PC-3 (cell line): ENCODE results near the gene RGS12.

Experiments
- EZH2 ChIP-seq: fragments of 300-600 bp; sonication (generic); IDR thresholded peaks from one replicate; pipeline ENCODE4 v1.6.1; 2017; ENCODE audit warnings: antibody characterized with exemption, mild to moderate bottlenecking, low read length; ENCODE audit not compliant: unreplicated experiment
- EZH2phosphoT487 ChIP-seq: fragments of 300-600 bp; sonication (generic); IDR thresholded peaks from 2 replicates; pipeline ENCODE4 v1.6.1; 2018; ENCODE audit warnings: mild to moderate bottlenecking, antibody characterized with exemption, low read length, borderline replicate concordance
- TF ChIP-seq, protein P1 (sequence below): fragments of 300-600 bp; sonication (generic); conservative IDR thresholded peaks from 2 replicates; pipeline ENCODE4 v1.5.1; 2017; ENCODE audit warnings: antibody characterized with exemption, low read depth, mild to moderate bottlenecking, low read length

DNA sequence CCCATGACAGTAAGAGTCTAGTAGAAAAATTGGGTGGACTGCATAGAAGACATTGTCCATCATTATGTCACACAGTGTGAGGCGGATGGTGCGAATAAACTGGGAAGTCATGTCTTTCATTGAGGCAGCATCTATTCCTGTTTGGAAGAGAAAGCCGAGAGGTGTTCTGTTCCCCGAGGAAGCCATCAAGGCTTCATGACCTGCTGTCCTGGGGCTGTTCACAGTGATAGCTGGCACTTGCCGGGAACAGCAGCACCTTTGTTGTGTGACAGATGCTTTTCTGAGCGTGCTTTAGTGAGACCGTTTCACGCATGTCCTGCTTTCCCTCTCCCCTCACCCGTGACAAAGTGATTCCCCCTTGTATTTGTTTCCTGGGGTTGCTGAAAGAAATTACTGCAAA is 20.3 kb downstream of the RGS12 start:
- TF ChIP-seq, protein P1, sequence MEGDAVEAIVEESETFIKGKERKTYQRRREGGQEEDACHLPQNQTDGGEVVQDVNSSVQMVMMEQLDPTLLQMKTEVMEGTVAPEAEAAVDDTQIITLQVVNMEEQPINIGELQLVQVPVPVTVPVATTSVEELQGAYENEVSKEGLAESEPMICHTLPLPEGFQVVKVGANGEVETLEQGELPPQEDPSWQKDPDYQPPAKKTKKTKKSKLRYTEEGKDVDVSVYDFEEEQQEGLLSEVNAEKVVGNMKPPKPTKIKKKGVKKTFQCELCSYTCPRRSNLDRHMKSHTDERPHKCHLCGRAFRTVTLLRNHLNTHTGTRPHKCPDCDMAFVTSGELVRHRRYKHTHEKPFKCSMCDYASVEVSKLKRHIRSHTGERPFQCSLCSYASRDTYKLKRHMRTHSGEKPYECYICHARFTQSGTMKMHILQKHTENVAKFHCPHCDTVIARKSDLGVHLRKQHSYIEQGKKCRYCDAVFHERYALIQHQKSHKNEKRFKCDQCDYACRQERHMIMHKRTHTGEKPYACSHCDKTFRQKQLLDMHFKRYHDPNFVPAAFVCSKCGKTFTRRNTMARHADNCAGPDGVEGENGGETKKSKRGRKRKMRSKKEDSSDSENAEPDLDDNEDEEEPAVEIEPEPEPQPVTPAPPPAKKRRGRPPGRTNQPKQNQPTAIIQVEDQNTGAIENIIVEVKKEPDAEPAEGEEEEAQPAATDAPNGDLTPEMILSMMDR: no peak
- TF ChIP-seq EZH2: no peak
- no peak for TF ChIP-seq EZH2phosphoT487
